ENCODE measurements around the gene LIMCH1.

LIMCH1 gene

DNA sequence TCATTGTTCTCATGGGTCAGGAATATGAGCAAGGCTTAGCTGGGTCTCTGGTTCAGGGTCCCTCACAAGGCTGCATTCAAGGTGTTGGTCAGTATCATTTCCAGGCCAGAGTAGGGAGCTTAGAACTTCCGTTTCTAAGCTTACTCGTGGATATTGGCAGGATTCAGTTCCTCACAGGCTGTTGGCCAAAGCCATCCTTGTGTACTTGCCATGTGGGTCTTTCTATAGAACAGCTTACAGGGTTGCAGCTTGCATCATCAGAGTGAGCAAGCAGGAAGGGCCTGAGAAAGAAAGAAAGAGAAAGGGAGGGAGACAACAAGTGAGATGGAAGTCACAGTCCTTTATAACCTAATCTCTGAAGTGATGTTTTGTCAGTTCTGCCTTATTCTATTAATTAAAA, 5.1 kb upstream of the LIMCH1 start:
- no peak for DNase-seq (ENCODE audit: low read depth)

DNA sequence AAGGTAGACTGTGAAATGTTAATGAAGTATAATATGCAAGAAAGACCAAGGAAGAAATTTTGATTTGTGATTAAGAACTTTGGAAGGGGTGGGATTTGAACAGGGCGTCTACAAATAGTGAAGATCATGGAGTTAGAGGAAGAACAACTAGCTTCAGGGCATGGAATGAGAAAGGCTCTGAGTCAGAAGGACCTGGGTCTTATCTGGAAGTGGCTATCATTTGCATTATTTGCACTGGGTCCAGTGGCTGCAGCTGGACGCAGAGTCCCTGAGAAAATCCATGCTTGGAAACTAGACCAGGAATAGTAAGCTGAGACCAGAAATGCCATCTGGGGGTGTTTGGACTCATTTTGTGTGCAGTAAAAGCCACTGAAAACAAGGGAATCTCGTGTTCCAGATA, 4.3 kb upstream of the LIMCH1 start:
- no peak for DNase-seq (ENCODE audit: low read depth)

DNA sequence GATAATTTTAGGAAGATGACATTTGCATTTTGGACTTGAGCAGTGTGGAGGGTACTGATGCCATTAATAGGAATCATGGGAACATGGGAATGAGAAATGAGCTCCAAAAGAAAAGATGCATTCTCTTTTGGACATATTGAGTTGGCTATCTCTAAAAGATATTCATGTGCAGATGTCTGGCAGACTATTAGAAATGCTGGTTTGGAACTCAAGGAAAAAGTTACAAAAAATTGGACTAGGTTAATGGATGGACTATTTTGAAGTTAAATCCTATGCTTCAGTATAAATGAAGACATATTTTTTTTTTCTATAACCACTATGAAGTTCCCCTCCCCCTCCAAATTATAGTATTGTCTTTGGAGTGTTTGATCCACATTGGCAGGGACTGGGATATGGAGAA, 3.6 kb upstream of the LIMCH1 start:
- no peak for DNase-seq (ENCODE audit: low read depth)

DNA sequence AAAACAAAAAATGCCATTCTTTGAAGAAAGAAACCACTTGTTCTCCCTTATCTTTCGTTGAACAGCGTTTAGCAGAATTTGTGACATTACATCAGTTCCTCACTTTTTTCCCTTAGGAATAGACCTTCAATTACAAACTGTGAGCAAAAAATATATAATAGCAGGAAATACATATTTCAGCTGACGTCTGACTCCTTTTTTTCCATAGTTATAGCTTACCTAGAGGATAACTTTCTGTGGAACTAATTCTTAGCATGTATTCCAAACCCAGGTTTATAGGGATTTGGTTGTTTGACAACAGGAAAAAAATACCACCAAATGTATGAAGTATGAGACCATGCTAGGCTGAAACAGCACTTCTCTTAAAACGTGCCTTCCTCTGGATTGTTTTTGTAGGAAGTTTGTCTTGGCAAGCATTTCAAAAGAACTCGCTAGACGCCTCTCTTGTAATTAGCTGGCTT, 2.0 kb upstream of the LIMCH1 start:
- no peak for DNase-seq (ENCODE audit: low read depth)

DNA sequence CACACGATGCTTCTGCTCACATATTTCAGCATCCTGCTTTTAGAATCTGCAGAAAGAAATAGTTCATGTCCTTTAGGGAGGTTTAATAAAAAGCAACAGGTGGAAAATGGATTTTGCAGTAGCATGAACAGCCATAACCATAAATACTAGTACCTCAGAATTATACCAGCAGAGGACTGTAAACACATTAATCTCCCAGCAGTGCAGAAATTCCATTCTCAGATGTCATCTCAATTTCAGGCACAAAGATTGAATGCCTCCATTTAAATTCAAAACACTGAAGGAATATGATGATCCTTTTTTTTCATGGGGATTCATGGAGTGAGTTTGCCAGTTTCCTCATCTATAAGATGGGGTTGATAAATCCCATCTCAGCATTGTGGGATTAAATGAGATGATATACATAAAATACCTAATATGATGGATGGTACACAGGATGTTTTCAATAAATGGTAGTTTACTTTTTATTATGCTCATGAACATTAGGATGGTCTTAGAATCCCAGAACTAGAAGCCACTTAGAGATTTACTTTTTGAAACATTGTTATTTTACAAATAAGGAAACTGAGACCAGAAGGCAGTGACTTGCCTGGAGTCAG, 566 bp upstream of the LIMCH1 start:
- DNase-seq (ENCODE audit: low read depth): no peak

DNA sequence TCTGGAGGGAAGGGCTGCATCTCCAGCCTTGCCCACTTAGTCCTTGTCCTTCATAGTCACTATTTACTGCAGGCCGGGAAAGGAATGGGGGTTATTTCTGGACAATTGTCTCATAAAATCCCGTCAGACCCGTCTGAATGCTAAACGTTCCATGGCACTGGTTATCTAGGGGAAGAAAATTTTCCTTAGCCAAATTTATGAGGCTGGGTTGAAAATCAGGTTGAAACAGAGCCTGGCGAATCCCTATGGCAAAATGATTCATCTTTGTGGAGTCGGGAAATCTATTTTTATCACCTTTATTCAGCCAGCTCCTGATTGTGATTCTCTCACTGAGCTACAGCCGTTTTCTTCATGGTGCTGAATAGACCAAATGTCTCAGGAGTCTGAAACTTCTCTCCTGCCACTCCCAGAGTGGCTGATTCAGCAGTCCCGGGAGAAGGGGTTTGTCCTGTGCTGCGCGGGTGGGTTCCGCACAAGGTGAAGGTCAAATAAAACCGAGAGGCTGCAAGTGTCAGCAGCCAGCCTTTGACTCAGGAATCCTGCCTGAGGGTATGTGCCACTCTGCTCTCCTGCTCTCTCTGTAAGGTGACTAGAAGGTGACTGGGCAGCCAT, 1.0 kb downstream of the LIMCH1 start:
- no peak for DNase-seq (ENCODE audit: low read depth)

DNA sequence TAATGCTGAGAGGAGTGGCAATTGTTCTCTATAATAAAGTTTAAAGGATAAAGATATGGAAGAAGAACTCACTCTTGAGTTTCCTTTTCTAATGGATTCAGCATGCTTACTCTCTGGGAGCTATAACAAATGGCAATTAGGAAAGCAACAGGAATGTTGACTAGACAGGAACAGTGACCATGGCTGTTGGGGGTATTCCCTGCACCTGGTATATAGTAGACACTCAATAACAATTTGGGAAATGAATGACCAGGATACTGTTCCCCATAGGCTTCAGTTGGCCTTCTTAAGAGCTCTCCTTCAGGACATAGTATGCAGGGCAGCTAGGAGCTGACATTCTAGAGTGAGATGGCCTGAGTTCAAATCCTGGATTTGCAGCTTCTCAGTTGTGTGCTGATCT, 1.8 kb downstream of the LIMCH1 start:
- no peak for DNase-seq (ENCODE audit: low read depth)

DNA sequence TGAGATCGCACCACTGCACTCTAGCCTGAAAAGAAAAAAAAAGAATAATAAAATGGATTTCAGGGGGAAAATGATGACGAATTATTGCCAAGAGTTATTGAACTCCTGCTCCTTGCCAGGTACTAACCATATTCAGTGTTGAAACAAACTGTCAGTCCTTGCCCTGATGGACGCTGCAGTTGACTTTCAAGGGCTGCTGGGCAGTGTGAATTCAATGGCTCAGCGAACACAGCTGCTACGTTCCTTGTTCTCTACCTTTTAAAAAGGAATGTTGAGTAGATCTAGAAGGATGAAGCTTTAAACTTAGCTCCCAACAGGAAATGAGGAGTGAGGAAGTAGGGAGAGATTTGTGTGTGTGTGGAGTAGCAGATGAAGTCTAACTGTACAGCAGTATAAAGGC, 2.7 kb downstream of the LIMCH1 start:
- no peak for DNase-seq (ENCODE audit: low read depth)

DNA sequence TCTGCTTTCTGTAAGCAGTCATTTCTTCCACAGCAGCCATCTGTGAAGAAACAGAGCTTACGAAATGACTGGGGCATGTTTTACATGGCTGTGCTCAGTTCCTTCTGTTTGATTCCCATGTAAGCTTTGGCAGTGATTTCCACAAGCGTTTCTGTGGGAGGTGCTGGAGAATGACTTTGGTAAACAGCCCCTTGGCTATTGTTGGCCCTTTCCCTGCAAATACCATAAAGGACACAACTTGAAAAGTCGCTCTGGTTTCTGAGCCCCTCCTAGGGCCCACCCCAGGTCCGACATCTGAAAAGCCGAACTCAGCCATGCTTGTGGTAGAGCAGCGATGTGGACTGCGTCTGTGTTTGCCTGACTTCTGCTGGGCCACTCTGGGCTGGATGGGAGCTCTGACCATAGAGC, 3.7 kb downstream of the LIMCH1 start:
- DNase-seq (ENCODE audit: low read depth): no peak

DNA sequence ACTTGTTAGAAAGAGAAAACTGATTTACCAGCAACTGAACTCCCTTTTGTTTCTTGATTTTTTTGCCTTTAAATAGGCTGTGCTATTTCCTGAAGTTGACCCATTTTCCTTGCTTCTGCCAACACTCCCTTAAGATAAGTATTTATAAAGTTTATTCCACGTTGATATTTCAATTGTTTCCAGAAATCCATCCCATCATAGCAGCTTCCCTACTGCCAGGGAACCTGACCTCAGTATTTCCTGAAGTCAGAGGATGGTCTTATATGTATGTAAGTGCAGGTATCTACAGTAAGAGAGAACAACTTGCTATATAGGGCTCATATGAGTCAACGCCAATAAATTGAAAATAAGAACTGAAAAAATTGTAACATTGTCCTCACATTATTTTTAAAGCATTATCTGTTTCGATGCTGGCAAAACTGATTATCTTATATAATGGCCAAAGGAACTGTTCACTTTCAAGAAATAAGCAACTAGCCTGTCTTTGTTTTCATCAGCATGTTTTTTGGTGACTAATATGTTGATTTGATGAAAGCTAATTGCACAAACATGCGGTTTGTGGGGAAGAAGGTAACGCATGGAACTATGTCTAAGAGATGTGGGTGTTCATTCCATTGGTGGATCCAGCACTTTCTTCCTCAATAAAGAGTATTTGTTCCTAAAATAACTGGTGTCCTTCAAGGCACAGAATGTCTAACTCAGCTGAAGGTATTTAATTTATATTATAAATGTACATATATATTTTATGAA, 4.7 kb downstream of the LIMCH1 start:
- DNase-seq (ENCODE audit: low read depth): no peak

DNA sequence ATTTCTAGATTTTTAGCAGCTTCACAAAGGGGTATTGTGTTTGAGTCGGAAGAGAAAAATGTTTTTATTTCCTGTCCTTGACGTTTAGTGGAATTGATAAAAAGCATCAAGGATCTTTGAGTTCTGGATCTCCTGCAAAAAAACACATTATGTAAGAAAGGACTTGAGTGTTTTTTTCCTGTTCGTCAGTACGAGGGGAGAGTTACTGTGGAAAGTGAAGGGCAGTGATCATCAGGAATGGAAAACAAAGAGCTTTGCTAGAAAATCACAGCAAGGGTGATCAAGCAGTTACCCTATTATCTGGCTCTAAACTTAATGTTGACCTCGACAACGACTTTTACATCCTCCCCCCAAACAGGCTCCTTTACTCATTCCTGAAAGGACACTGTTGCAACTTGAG, 7.3 kb downstream of the LIMCH1 start:
- DNase-seq (ENCODE audit: low read depth): no peak

DNA sequence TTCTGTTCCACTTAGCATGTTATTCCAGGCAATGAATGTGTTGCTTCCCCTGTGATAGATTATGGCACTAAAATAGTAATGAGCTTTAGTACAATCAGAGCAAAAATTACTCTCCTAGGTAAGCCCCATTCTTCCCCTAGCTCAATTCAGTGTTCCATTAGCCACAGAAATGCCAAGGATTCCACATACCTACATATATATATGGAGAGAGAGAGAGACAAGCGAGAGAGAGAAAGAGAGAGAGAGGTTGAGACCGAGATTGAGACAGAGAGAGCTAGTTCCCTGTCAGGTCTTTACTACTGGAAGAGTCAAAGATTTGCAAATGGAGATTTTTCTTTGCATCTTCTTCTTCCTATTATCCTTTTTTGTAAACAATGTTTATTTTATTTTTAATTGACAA, 8.7 kb downstream of the LIMCH1 start:
- DNase-seq (ENCODE audit: low read depth): no peak

DNA sequence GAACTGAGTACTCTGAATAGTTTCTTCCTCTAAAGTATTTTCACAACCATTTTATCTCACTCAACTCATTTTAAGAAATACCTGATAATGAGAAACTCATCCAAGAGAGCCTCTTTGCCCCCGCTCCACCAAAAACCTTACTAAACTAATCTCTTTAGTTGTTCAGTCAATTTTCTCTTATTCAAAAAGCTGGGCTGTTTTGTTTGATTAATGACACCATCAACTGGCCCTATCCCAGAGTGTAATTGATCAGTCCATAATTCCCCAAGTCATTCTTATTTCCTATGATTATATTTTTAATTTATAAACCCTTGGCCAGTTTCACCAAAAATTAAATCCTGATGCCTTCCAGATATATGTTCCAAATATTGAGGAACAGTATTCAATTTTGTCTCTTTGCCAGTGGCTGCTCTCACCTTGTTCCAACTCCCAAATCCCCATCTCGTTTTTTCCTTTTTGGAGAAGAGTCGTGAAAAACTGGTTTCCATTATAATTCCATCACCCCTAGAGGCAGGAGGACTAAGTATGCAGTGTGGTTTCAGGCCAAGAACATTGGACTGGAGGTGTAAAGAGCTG, 10.4 kb downstream of the LIMCH1 start:
- no peak for DNase-seq (ENCODE audit: low read depth)

DNA sequence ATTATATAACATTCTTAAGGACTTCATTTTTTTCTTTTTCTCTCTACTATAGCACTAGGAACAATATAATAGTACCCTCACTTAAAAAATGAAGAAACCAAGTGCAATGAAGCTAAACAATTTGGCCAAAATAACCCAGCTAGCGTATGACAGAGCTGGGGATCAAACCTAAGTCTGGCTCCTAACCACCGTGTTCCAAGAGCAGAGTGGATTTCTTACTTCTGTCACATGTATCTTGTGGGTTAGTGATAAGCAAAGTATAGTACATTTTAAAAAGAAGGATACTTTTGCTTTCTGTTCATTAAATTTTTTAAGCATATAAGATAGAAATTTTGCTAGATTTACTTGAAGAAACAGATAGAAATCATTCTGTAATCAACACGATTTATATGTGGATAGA, 11.5 kb downstream of the LIMCH1 start:
- DNase-seq (ENCODE audit: low read depth): no peak

DNA sequence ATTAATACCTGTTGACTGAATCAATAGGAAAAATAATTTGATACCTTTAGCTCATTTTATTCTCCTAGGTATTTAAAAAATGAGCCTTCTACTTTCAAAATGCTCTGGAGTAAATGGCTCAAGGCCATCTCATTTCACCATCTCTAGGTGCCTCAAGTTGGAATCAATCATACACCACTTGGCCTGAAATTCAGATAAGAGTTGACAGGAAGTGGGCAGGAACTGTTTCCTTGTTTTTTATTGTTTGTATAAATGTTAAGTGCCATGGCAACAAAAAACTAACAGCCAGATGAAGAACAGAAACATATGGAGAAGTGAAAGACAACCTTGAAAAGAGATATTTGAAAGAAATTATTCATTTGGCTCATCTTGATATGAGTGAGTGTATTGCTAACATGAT, 12.4 kb downstream of the LIMCH1 start:
- DNase-seq (ENCODE audit: low read depth): no peak

DNA sequence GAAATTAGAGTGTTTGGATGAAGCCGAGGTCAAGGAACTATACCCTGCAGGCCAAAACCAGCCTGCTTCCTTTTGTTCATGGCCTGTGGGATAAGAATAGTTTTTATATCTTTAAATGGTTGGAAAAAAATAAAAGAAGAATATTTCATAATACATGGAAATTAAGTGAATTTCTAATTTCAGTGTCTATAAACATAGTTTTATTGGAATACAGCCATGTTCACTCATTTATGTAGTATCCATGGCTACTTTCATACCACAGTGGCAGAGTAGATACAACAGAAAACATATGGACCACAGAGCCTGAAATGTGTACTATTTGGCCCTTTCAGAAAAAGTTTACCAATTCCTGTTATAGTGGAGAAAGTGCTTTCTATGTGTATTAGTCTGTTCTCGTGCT, 13.6 kb downstream of the LIMCH1 start:
- no peak for DNase-seq (ENCODE audit: low read depth)

DNA sequence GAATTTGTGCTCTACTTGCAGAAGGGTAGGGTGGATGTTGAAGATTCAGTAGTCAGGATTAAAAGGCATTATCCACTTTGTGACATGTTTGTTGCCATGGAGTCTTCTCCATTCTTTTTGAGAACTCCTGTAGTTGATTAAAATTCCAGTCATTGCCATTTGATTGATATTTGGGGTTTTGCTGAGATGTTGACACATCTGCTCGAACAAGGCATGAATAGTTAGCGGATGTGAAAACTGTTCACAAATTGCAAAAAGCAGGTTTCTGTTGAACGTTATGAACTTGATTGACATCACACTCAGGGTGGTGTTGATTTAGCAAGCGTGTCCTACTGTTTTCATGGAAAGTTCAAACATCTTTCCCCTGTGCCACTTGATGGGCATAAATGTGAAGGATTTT, 16.9 kb downstream of the LIMCH1 start:
- no peak for DNase-seq (ENCODE audit: low read depth)

DNA sequence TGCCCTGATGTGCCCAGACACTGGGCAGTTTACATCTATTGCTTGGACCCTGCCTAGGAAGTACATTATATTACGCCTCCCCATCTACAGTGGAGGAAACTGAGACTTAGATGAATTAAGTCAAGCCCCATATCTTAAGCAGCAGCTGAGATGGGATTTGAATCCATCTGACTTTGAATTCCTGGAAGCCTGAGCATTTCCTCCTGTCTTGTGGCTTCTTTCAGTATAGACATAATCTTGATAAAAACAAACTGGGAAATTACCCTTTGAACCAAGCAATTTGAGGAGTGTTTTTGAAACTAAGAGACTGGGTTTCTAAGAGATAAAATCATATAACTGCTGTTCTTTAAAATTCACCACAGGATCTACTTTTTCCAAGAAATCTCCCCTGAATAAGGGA, 18.6 kb downstream of the LIMCH1 start:
- DNase-seq (ENCODE audit: low read depth): no peak

DNA sequence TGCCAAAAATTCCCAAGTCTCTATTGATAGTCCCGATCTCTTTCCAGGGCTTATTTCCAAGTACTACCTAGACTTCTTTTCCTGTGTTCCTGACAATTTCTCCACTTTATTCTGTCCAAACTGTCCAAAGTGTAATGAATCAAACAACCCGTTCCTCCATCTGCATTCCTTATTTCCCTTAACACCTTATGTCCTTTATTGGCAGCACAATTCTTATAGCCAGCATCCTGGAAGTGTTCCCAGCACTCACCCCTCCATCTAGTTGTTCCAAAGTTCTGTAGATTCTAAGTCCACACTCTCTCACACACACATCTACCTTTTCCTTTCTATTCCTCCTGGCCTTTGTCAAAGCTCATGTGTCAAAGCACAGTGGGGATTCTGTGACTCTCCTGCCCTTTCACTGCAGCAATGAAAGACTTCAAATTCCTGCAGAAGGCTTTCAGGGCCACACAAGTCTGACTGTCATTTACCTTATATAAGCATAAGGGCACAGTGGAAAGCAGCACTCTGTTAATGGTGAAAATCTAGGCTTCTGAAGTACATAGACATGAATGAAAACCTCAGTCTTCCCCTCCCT, 22.1 kb downstream of the LIMCH1 start:
- no peak for DNase-seq (ENCODE audit: low read depth)

DNA sequence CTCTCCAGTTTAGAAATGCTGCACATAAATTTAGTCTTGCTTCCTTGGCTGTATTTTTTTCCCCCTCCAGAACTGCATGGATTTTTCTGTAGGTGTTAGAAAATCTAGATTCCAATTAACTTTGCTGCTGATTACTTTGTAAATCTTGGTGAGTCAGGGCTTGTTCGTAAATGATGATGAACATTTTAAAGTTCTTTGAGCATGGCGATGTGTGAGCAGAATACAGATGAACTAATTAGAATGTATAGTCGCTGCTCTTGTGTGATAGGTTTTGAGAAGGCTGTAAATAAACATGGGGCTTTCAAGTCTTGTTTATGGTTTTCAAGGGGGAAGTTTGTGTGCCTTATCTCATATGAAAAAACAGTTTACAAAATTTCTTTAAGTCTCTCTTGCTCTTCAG, 23.3 kb downstream of the LIMCH1 start:
- DNase-seq (ENCODE audit: low read depth): no peak

DNA sequence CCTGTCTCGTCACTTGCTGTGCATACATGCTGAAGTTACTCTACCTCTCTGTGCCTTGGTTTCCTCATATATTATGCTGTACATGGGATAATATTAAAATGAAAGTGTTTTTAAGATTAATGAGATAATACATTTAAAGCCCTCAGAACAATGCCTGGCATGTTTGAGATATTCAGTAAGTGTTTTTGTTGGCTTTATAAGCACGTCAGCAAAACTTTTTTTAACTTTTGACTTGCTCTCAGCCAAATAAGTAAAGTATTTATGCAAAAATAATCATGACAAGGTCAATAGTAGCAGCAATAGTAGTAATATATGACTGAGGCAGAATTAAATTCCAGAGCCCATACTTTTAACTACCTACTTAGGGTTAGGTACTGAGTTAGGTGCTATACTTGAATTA, 29.2 kb downstream of the LIMCH1 start:
- no peak for DNase-seq (ENCODE audit: low read depth)

DNA sequence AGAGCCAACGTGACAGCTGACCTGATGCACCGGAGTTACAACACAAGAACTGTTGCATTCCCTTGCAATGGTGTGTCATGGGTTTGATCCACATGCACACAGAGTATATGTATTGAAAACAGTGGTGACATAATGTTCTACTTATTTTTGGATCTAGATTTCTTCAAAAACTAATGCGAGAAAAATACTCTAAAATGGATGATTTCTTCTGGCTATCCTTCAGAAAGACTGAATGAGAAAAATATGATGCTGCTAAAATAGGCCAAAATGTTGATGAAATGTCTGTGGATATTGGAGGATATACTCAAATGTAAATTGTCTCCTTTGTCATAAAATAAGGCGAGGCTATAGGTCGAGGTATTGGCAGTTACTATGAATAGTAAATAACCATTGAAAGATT, 30.4 kb downstream of the LIMCH1 start:
- no peak for DNase-seq (ENCODE audit: low read depth)

DNA sequence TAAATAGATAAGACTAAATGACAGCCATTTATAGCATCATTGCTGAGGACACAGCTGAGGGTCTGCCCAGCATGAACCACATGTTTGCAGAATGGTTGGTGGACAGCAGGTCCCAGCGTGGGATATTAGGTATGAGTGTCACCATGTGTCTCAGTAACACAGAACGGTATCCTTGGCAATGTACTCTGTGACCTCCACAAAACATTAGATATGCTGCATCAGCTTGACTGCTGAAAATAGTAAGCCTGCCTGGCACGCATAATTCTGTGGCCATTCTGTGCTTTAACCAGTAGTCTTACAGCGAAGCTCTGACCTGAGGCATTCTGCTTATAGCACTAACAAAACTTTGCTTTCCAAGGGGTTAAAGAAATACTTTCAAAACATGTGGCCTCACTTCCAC, 32.0 kb downstream of the LIMCH1 start:
- no peak for DNase-seq (ENCODE audit: low read depth)
